H9 (cell line): ENCODE measurements around the gene COL18A1. TPM values are rescaled to one million over a fixed set of nuclear protein-coding genes. Genes with fewer than 3 reads are reported as not detected.

Experiments
- DNase-seq: peaks from one replicate; pipeline ENCODE4 v3.0.0-alpha.2; 2017
- H2AFZ ChIP-seq: one replicate; pipeline ENCODE4 v1.6.1; 2013; ENCODE audit warnings: mild to moderate bottlenecking, low read length, control low read depth, moderate library complexity
- H2AK5ac ChIP-seq: 2 replicates; pipeline ENCODE4 v1.6.1; 2013; ENCODE audit warnings: low read length, control low read depth, mixed read lengths; ENCODE audit not compliant: insufficient read length
- H2BK120ac ChIP-seq: one replicate; pipeline ENCODE4 v1.6.1; 2013; ENCODE audit warnings: low read depth, mild to moderate bottlenecking, low read length, control low read depth, inconsistent platforms; ENCODE audit not compliant: poor library complexity, severe bottlenecking
- H2BK12ac ChIP-seq: 2 replicates; pipeline ENCODE4 v1.6.1; 2013; ENCODE audit warnings: low read length, control low read depth, mixed read lengths, low read depth; ENCODE audit not compliant: insufficient read length
- H2BK15ac ChIP-seq: 2 replicates; pipeline ENCODE4 v1.6.1; 2013; ENCODE audit warnings: low read depth, low read length, control low read depth
- H2BK20ac ChIP-seq: one replicate; pipeline ENCODE4 v1.6.1; 2013; ENCODE audit warnings: low read depth, mild to moderate bottlenecking, low read length, control low read depth, inconsistent platforms; ENCODE audit not compliant: poor library complexity, severe bottlenecking
- H2BK5ac ChIP-seq: 2 replicates; pipeline ENCODE4 v1.6.1; 2013; ENCODE audit warnings: low read length, control low read depth, mixed read lengths; ENCODE audit not compliant: insufficient read length
- H3K14ac ChIP-seq: 2 replicates; pipeline ENCODE4 v1.6.1; 2013; ENCODE audit warnings: low read length, control low read depth; ENCODE audit not compliant: insufficient read depth
- H3K18ac ChIP-seq: 2 replicates; pipeline ENCODE4 v1.6.1; 2013; ENCODE audit warnings: low read depth, mild to moderate bottlenecking, mixed read lengths, low read length, control low read depth; ENCODE audit not compliant: insufficient read length
- H3K23ac ChIP-seq: 2 replicates; pipeline ENCODE4 v1.6.1; 2013; ENCODE audit warnings: low read length, control low read depth, mixed read lengths, low read depth; ENCODE audit not compliant: insufficient read length
- H3K23me2 ChIP-seq: 2 replicates; pipeline ENCODE4 v1.6.1; 2013; ENCODE audit warnings: low read depth, mild to moderate bottlenecking, mixed read lengths, low read length, control low read depth; ENCODE audit not compliant: insufficient read length, poor library complexity, severe bottlenecking
- H3K27ac ChIP-seq: 2 replicates; pipeline ENCODE4 v1.5.1; 2013; ENCODE audit warnings: low read length, control low read depth, mixed read lengths, low read depth; ENCODE audit not compliant: insufficient read length
- H3K27me3 ChIP-seq: 2 replicates; pipeline ENCODE4 v1.6.1; 2013; ENCODE audit warnings: low read length, control low read depth, inconsistent platforms; ENCODE audit not compliant: insufficient read depth
- H3K4ac ChIP-seq: 2 replicates; pipeline ENCODE4 v1.6.1; 2013; ENCODE audit warnings: low read depth, mild to moderate bottlenecking, control low read depth, inconsistent platforms, low read length, moderate library complexity
- H3K4me1 ChIP-seq: 2 replicates; pipeline ENCODE4 v1.6.1; 2013; ENCODE audit warnings: low read length, control low read depth, inconsistent platforms; ENCODE audit not compliant: insufficient read depth
- H3K4me2 ChIP-seq: 2 replicates; pipeline ENCODE4 v1.6.1; 2013; ENCODE audit warnings: low read length, control low read depth, mixed read lengths; ENCODE audit not compliant: insufficient read length, insufficient read depth
- H3K56ac ChIP-seq: 2 replicates; pipeline ENCODE4 v1.6.1; 2013; ENCODE audit warnings: low read depth, mild to moderate bottlenecking, mixed read lengths, low read length, control low read depth; ENCODE audit not compliant: insufficient read length
- H3K79me1 ChIP-seq: 2 replicates; pipeline ENCODE4 v1.6.1; 2013; ENCODE audit warnings: low read depth, mild to moderate bottlenecking, moderate library complexity, low read length, control low read depth, inconsistent platforms; ENCODE audit not compliant: insufficient read depth, poor library complexity, severe bottlenecking
- H3K79me2 ChIP-seq: 2 replicates; pipeline ENCODE4 v1.6.1; 2013; ENCODE audit warnings: low read length, control low read depth, inconsistent platforms; ENCODE audit not compliant: insufficient read depth
- H3K9ac ChIP-seq: 2 replicates; pipeline ENCODE4 v1.6.1; 2013; ENCODE audit warnings: low read length, control low read depth, mixed read lengths; ENCODE audit not compliant: insufficient read length; ENCODE audit errors: extremely low read depth
- H3K9me3 ChIP-seq: one replicate; pipeline ENCODE4 v1.6.1; 2013; ENCODE audit warnings: low read depth, low read length, inconsistent platforms; ENCODE audit not compliant: control insufficient read depth
- H3T11ph ChIP-seq: one replicate; pipeline ENCODE4 v1.6.1; 2013; ENCODE audit warnings: mild to moderate bottlenecking, low read length, control low read depth, inconsistent platforms
- H4K20me1 ChIP-seq: one replicate; pipeline ENCODE4 v1.6.1; 2013; ENCODE audit not compliant: control insufficient read depth, insufficient read length, insufficient read depth
- H4K5ac ChIP-seq: 2 replicates; pipeline ENCODE4 v1.6.1; 2013; ENCODE audit warnings: low read depth, mild to moderate bottlenecking, mixed read lengths, low read length, control low read depth; ENCODE audit not compliant: insufficient read length
- H4K8ac ChIP-seq: replicated peaks from 2 replicates; pipeline ENCODE4 v1.6.1; 2013; ENCODE audit warnings: low read length, control low read depth, mixed read lengths, low read depth; ENCODE audit not compliant: insufficient read length
- H4K91ac ChIP-seq: 2 replicates; pipeline ENCODE4 v1.6.1; 2013; ENCODE audit warnings: low read depth, mild to moderate bottlenecking, moderate library complexity, mixed read lengths, low read length, control low read depth; ENCODE audit not compliant: insufficient read length
- H3K27ac Mint-ChIP-seq, 3 experiments: 2 replicates in 2 of 3; 3 replicates in 1 of 3; pipeline ENCODE4 v1.8.0; 2020 to 2021; ENCODE audit warnings: mixed read lengths in 3 of 3, mild to moderate bottlenecking in 1 of 3, moderate library complexity in 1 of 3
- H3K27me3 Mint-ChIP-seq: 2 replicates; pipeline ENCODE4 v1.8.0; 2021; ENCODE audit warnings: low read depth, mild to moderate bottlenecking, moderate library complexity, mixed read lengths
- H3K36me3 Mint-ChIP-seq, 3 experiments: 2 replicates in 2 of 3; 3 replicates in 1 of 3; pipeline ENCODE4 v1.8.0; 2020 to 2021; ENCODE audit warnings: low read depth in 3 of 3, mixed read lengths in 3 of 3; ENCODE audit not compliant: insufficient read depth in 1 of 3
- H3K4me1 Mint-ChIP-seq, 2 experiments: 2 replicates each; pipeline ENCODE4 v1.8.0; 2020; ENCODE audit warnings: mixed read lengths in 2 of 2
- H3K4me3 Mint-ChIP-seq, 2 experiments: 2 replicates in 1 of 2; 3 replicates in 1 of 2; pipeline ENCODE4 v1.8.0; 2020 to 2021; ENCODE audit warnings: mild to moderate bottlenecking in 2 of 2, mixed read lengths in 2 of 2, moderate library complexity in 1 of 2
- H3K9me3 Mint-ChIP-seq, 2 experiments: 2 replicates in 1 of 2; 3 replicates in 1 of 2; pipeline ENCODE4 v1.8.0; 2020; ENCODE audit warnings: mild to moderate bottlenecking in 2 of 2, mixed read lengths in 2 of 2, moderate library complexity in 1 of 2
- WGBS: extraction: QIAGEN DNeasy Blood & Tissue Kit; methylation state at CpG from one replicate; pipeline ENCODE4 v1.1.7; 2013; ENCODE audit warnings: missing lambda C conversion rate, low lambda C conversion rate, mixed read lengths; ENCODE audit not compliant: insufficient read length; ENCODE audit errors: extremely low coverage; 5-methylcytosine and 5-hydroxymethylcytosine counted together
- total RNA-seq: library from RNA; stranded (reverse); gene quantifications from 2 replicates; pipeline ENCODE4 v1.2.1, GENCODE V29; 2021
- TF ChIP-seq, protein P1 (sequence below): fragments of 200-600 bp; sonication (generic); conservative IDR thresholded peaks from 3 replicates; pipeline ENCODE4 v1.8.0; 2021; ENCODE audit warnings: antibody characterized with exemption, mild to moderate bottlenecking

Gene COL18A1
- total RNA-seq, 1 experiment from 2014 or later: 232 TPM

DNA sequence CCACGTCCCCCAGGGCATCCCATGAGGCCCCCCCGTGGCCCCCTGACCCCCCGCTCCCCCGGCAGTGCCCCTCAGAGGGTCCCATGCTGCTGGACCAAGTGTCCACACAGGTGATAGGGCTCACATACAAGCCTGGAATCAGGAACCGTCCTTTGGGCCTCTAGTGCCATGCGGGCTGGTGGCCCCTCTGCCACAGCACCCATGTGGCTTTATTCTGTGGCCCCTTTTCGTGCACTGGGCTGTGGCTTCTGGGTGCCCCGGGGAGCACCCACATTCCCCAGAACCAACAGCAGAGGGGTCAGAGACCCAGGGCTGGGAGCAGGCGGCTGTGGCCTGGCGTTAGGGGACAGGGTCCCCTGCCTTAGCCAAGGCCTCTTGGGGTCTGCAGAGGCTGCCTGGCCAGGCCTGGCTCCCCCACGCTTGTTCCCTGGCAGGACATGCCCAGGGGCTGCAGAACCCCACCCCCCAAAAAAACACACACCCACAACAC lies 105.5 kb downstream of the COL18A1 start:
- TF ChIP-seq, protein P1, sequence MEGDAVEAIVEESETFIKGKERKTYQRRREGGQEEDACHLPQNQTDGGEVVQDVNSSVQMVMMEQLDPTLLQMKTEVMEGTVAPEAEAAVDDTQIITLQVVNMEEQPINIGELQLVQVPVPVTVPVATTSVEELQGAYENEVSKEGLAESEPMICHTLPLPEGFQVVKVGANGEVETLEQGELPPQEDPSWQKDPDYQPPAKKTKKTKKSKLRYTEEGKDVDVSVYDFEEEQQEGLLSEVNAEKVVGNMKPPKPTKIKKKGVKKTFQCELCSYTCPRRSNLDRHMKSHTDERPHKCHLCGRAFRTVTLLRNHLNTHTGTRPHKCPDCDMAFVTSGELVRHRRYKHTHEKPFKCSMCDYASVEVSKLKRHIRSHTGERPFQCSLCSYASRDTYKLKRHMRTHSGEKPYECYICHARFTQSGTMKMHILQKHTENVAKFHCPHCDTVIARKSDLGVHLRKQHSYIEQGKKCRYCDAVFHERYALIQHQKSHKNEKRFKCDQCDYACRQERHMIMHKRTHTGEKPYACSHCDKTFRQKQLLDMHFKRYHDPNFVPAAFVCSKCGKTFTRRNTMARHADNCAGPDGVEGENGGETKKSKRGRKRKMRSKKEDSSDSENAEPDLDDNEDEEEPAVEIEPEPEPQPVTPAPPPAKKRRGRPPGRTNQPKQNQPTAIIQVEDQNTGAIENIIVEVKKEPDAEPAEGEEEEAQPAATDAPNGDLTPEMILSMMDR: no peak
- no peak overlapping the region for H2BK5ac ChIP-seq
- H3K27me3 ChIP-seq: no peaks in the 10 kb centered on the region
- H4K8ac ChIP-seq: no peak overlapping the region
- no peak overlapping the region for H3K4ac ChIP-seq
- no peak overlapping the region for H3K4me2 ChIP-seq
- H2BK15ac ChIP-seq: no peak overlapping the region
- H3K18ac ChIP-seq: no peak overlapping the region
- H2AFZ ChIP-seq: no peak overlapping the region
- no peaks in the 10 kb centered on the region for H3K9me3 Mint-ChIP-seq
- H2BK12ac ChIP-seq: no peak overlapping the region
- no peak overlapping the region for H3T11ph ChIP-seq
- no peak overlapping the region for H4K91ac ChIP-seq
- no peaks in the 10 kb centered on the region for H3K23me2 ChIP-seq
- no peak overlapping the region for H3K56ac ChIP-seq
- H3K23ac ChIP-seq: no peak overlapping the region
- no peak overlapping the region for H3K27ac ChIP-seq
- H3K79me1 ChIP-seq: no peaks in the 10 kb centered on the region
- no CpG with 5 or more reads among the region's 11 CpGs for WGBS
- H3K36me3 Mint-ChIP-seq: peaks cover 0 to 39% (median 29%) of the 10 kb centered on the region in 3 experiments; a peak in 6 of 7 replicates
- H3K4me1 ChIP-seq: no peaks in the 10 kb centered on the region
- H2AK5ac ChIP-seq: no peak overlapping the region
- H4K20me1 ChIP-seq: no peaks in the 10 kb centered on the region
- H3K9me3 ChIP-seq: no peaks in the 10 kb centered on the region
- peaks cover 7% of the 10 kb centered on the region; the same call in 1 of the 2 replicates for H3K27me3 Mint-ChIP-seq
- H3K9ac ChIP-seq: no peak overlapping the region
- DNase-seq: no peak
- no peak overlapping the region for H3K4me3 Mint-ChIP-seq
- H2BK20ac ChIP-seq: no peak overlapping the region
- H3K14ac ChIP-seq: no peak overlapping the region
- H3K27ac Mint-ChIP-seq: no peak overlapping the region
- no peak overlapping the region for H2BK120ac ChIP-seq
- no peak overlapping the region for H4K5ac ChIP-seq
- H3K4me1 Mint-ChIP-seq: peaks cover 0 to 4% of the 10 kb centered on the region in 2 experiments; a peak in 1 of 4 replicates
- H3K79me2 ChIP-seq: no peaks in the 10 kb centered on the region
